ENCODE results near the gene SLC12A6.
"Not testable (repeated sequence)": the region's sequence is repeated elsewhere in the genome, so short reads cannot be mapped to it uniquely, and the experiment has no call there.

GRCh38 chr15:34380491-34380890, 42.9 kb upstream of the SLC12A6 start:
- TF ChIP-seq POLR2AphosphoS5 (IDR thresholded peaks at IDR 0.05; ENCODE audit: borderline replicate concordance, low read depth, low read length); EZH2 (IDR thresholded peaks at IDR 0.05): not testable (repeated sequence)

Measured in SK-N-MC (cell line).